ENCODE results near the gene CMTM4. TPM values are rescaled to one million over a fixed set of nuclear protein-coding genes. Genes with fewer than 3 reads are reported as not detected.
A peak's percentile ranks its signal among the peaks of the same experiment; 100 is the strongest.

The CMTM4 gene
- total RNA-seq, 1 experiment from 2014 or later: 77.8 TPM

- no peaks in the 10 kb centered on the region for H3K27me3 ChIP-seq (ENCODE audit: insufficient read depth, low read length)
- TF ChIP-seq EGR1 (IDR thresholded peaks at IDR 0.05; ENCODE audit: low read depth): no peak
- peak; percentile 72 to 78 (median 73) for TF ChIP-seq CTCF (IDR thresholded peaks at IDR 0.05 in 2 of 3, conservative IDR thresholded peaks at IDR 0.05 in 1 of 3; ENCODE audit: borderline replicate concordance in 1 of 3, insufficient read depth in 1 of 3, low read depth in 2 of 3, low read length in 2 of 3)
- TF ChIP-seq RAD21 (IDR thresholded peaks at IDR 0.05; ENCODE audit: low read depth): peak; percentile 83
- no peaks in the 10 kb centered on the region for H3K9me3 ChIP-seq (ENCODE audit: control insufficient read depth in 1 of 2, insufficient read depth in 1 of 2, low read depth in 1 of 2, low read length in 2 of 2)
- H3K79me2 ChIP-seq (ENCODE audit: insufficient read depth, low read length): no peaks in the 10 kb centered on the region
- H3K9me2 ChIP-seq (ENCODE audit: insufficient read depth): no peaks in the 10 kb centered on the region
- H3K9ac ChIP-seq (ENCODE audit: low read length): no peak overlapping the region
- H2AFZ ChIP-seq (ENCODE audit: low read depth, low read length, poor library complexity, severe bottlenecking): no peak overlapping the region
- no peaks in the 10 kb centered on the region for H3K36me3 ChIP-seq (ENCODE audit: control insufficient read depth in 1 of 2, insufficient read depth in 2 of 2, low read length in 2 of 2)
- H3K4me3 ChIP-seq (replicated peaks in 1 of 2; ENCODE audit: low read depth in 1 of 2, low read length in 2 of 2): no peak overlapping the region
- no peaks in the 10 kb centered on the region for H4K20me1 ChIP-seq (ENCODE audit: insufficient read depth)
- no peaks in the 10 kb centered on the region for H3K4me1 ChIP-seq (ENCODE audit: control insufficient read depth in 1 of 2, insufficient read depth in 2 of 2, low read length in 2 of 2)
- intact Hi-C loops (cut with micrococcal nuclease): no loop called here
- no peak overlapping the region for H3K27ac ChIP-seq (ENCODE audit: low read depth, low read length)
- POLR2A ChIA-PET: no interaction called here
- BruUV-seq (replicated peaks): no TSS peak
- RAD21 ChIA-PET (ENCODE audit: low non-redundant PET in 1 of 2, low total read pairs in 2 of 2, uncharacterized antibody in 2 of 2, unreplicated experiment in 2 of 2): interaction anchor here (0.6 to 0.7 kb wide), 3 partner anchors 56 to 181 kb away, joined by 3 to 8 read pairs (median 4); no protein-coding TSS in a partner anchor
- no peak overlapping the region for H3K4me2 ChIP-seq (ENCODE audit: low read length)
- DNase-seq (ENCODE audit: low read depth, low spot score): no peak
- CTCF ChIA-PET: interaction anchor here (0.7 to 1.4 kb wide), 8 partner anchors 27 to 241 kb away, joined by 3 to 6 read pairs (median 4); partner anchors contain the start of gene NAE1
- peak; percentile 92 for ATAC-seq
Observed at GRCh38 chr16:66588981-66589713, 107.4 kb downstream of the CMTM4 start.

DNA sequence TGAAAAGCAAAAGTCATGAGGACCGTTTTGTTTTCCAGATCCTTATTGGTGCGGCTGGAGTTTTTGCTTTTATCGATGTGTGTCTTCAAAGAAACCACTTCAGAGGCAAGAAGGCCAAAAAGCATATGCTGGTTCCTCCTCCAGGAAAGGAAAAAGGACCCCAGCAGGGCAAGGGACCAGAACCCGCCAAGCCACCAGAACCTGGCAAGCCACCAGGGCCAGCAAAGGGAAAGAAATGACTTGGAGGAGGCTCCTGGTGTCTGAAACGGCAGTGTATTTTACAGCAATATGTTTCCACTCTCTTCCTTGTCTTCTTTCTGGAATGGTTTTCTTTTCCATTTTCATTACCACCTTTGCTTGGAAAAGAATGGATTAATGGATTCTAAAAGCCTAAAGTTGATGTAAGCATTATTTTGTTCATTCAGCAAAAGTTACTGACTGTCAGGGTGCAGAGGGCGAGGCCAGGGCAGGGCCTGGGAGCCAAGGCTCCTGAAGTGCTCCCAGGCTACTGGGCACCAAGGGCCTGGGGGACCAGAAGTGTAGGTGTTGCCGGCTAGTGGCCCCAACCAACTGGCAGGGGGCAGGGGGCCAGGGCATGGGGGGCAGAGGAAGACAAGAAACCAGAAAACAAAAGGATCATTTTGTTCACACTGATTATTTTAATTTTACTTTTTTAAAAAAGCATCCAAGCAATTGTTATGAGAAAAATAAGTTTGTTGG, 108.5 kb downstream of the CMTM4 start:
- no peaks in the 10 kb centered on the region for H3K36me3 ChIP-seq (ENCODE audit: control insufficient read depth in 1 of 2, insufficient read depth in 2 of 2, low read length in 2 of 2)
- CTCF ChIA-PET: no interaction called here
- intact Hi-C loops (cut with micrococcal nuclease): no loop called here
- no peaks in the 10 kb centered on the region for H3K4me1 ChIP-seq (ENCODE audit: control insufficient read depth in 1 of 2, insufficient read depth in 2 of 2, low read length in 2 of 2)
- no peak for ATAC-seq
- no peaks in the 10 kb centered on the region for H3K27me3 ChIP-seq (ENCODE audit: insufficient read depth, low read length)
- no peaks in the 10 kb centered on the region for H4K20me1 ChIP-seq (ENCODE audit: insufficient read depth)
- no TSS peak for BruUV-seq (replicated peaks)
- POLR2A ChIA-PET: no interaction called here
- no peak overlapping the region for H2AFZ ChIP-seq (ENCODE audit: low read depth, low read length, poor library complexity, severe bottlenecking)
- no peaks in the 10 kb centered on the region for H3K9me2 ChIP-seq (ENCODE audit: insufficient read depth)
- H3K4me2 ChIP-seq (ENCODE audit: low read length): no peak overlapping the region
- DNase-seq (ENCODE audit: low read depth, low spot score): no peak
- no peak overlapping the region for H3K27ac ChIP-seq (ENCODE audit: low read depth, low read length)
- H3K79me2 ChIP-seq (ENCODE audit: insufficient read depth, low read length): no peaks in the 10 kb centered on the region
- no peaks in the 10 kb centered on the region for H3K9me3 ChIP-seq (ENCODE audit: control insufficient read depth in 1 of 2, insufficient read depth in 1 of 2, low read depth in 1 of 2, low read length in 2 of 2)
- H3K9ac ChIP-seq (ENCODE audit: low read length): no peak overlapping the region
- RAD21 ChIA-PET (ENCODE audit: low non-redundant PET in 1 of 2, low total read pairs in 2 of 2, uncharacterized antibody in 2 of 2, unreplicated experiment in 2 of 2): no interaction called here
- no peak overlapping the region for H3K4me3 ChIP-seq (replicated peaks in 1 of 2; ENCODE audit: low read depth in 1 of 2, low read length in 2 of 2)
- TF ChIP-seq EGR1 (IDR thresholded peaks at IDR 0.05; ENCODE audit: low read depth): no peak
- TF ChIP-seq FOSL1 (IDR thresholded peaks at IDR 0.05; ENCODE audit: low read depth): no peak
- no peak for TF ChIP-seq EZH2 (IDR thresholded peaks at IDR 0.05)
- TF ChIP-seq SIN3A (IDR thresholded peaks at IDR 0.05; ENCODE audit: low read depth): no peak
- TF ChIP-seq, protein P1, sequence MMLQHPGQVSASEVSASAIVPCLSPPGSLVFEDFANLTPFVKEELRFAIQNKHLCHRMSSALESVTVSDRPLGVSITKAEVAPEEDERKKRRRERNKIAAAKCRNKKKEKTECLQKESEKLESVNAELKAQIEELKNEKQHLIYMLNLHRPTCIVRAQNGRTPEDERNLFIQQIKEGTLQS (IDR thresholded peaks at IDR 0.05): no peak
- TF ChIP-seq POLR2A (IDR thresholded peaks at IDR 0.05; ENCODE audit: borderline replicate concordance, extremely low read depth, insufficient read depth, insufficient read length): no peak
- no peak for TF ChIP-seq REST (IDR thresholded peaks at IDR 0.05; ENCODE audit: low read depth)
- no peak for TF ChIP-seq SRF (IDR thresholded peaks at IDR 0.05; ENCODE audit: low read depth)
- TF ChIP-seq JUND (IDR thresholded peaks at IDR 0.05): no peak
- no peak for TF ChIP-seq POLR2AphosphoS5 (IDR thresholded peaks at IDR 0.05; ENCODE audit: low read depth, low read length)
- TF ChIP-seq YY1 (IDR thresholded peaks at IDR 0.05; ENCODE audit: extremely low read depth, insufficient replicate concordance, low read depth, low read length): no peak

All from HCT116 (cell line).